Spleen (tissue), 7 donors: ENCODE results near the gene CFAP44.

Experiments
- CTCF ChIP-seq, 11 experiments: fragments of 200-600 bp in 7 of 11; fragments of 450-650 bp in 4 of 11; sonication (generic) in 4 of 11; IDR thresholded peaks in 8 of 11; conservative IDR thresholded peaks in 3 of 11; 1 replicate in 7 of 11; 2 replicates in 4 of 11; pipeline versions ENCODE4 v1.4.0 to v1.8.0; 2016 to 2021; ENCODE audit warnings: antibody characterized with exemption in 11 of 11, inconsistent platforms in 4 of 11, mild to moderate bottlenecking in 1 of 11
- POLR2A ChIP-seq, 3 donors: fragments of 450-650 bp; IDR thresholded peaks; one replicate each; pipeline ENCODE4 v1.5.1; 2017; ENCODE audit warnings: antibody characterized with exemption in 3 of 3, mild to moderate bottlenecking in 1 of 3
- POLR2AphosphoS5 ChIP-seq, 3 donors: sonication (generic); formaldehyde crosslinking; IDR thresholded peaks; one replicate each; pipeline ENCODE4 v1.5.1; 2017; ENCODE audit warnings: antibody characterized with exemption in 3 of 3
- donor health status: DM: no; HTN: no; CAD: no; lungs with moderate emphysema.
- donor health status: DM: no; HTN: no; CAD: no.
- donor health status: DM: no; HTN: no; CAD: no.

DNA sequence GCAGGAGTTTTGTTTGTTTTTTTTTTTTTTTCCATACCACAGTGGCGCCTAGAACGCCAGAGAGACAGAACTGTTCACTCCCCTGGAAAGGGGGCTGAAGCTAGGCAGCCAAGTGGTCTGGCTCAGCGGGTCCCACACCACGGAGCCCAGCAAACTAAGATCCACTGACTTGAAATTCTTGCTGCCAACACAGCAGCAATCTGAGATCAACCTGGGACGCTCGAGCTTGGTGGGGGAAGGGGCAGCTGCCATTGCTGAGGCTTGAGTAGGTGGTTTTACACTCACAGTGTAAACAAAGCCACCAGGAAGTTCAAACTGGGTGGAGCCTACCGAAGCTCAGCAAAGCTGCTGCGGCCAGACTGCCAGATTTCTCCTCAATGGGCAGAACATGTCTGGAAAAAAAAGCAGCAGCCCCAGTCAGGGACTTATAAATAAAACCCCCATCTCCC, 43.9 kb upstream of the CFAP44 start:
- no peak for TF ChIP-seq CTCF (IDR thresholded peaks at IDR 0.05 in 8 of 11, conservative IDR thresholded peaks at IDR 0.05 in 3 of 11)
- no peak for TF ChIP-seq POLR2AphosphoS5 (IDR thresholded peaks at IDR 0.05)
- TF ChIP-seq POLR2A (IDR thresholded peaks at IDR 0.05), result no peak
